GM12878 (cell line): ENCODE measurements around the gene MEX3C. TPM values are rescaled to one million over a fixed set of nuclear protein-coding genes. Genes with fewer than 3 reads are reported as not detected.

Experiments
- ATAC-seq: fragments of 200-7000 bp; cut with Tn5 transposase; 3 replicates; pipeline ENCODE4 v1.9.1; 2020; ENCODE audit warnings: mild to moderate bottlenecking, moderate library complexity
- BruUV-seq: library from RNA; stranded (reverse); fragments of 400-500 nt; replicated peaks from 2 replicates; lab custom pipeline; 2021; lab: Mats Ljungman, UMichigan
- CTCF ChIA-PET: fragments of 300-600 bp; sonication (Branson Sonifier 250); formaldehyde crosslinking; extraction: SDS; loops from one replicate; lab custom pipeline; 2021; ENCODE audit warnings: inconsistent platforms; lab: Yijun Ruan, JAX
- POLR2A ChIA-PET: fragments of 350-600 bp; formaldehyde crosslinking; extraction: SDS; loops from one replicate; lab custom pipeline; 2021; ENCODE audit warnings: inconsistent platforms; lab: Charles Lee
- RAD21 ChIA-PET: fragments of 300-600 bp; sonication (Branson Sonifier 250); formaldehyde crosslinking; loops from one replicate; lab custom pipeline; 2023; ENCODE audit warnings: antibody characterized with exemption; ENCODE audit not compliant: unreplicated experiment; lab: Charles Lee
- SMC1A ChIA-PET: fragments of 300-600 bp; sonication (Branson Sonifier 250); formaldehyde crosslinking; loops from one replicate; lab custom pipeline; 2023; ENCODE audit not compliant: unreplicated experiment, uncharacterized antibody; lab: Charles Lee
- DNase-seq: peaks from one replicate; pipeline ENCODE4 v3.0.0-alpha.2; 2011; ENCODE audit warnings: low read depth, low spot score
- FAIRE-seq: peaks from 3 replicates; lab custom pipeline; 2011; peaks lifted over from hg19 to GRCh38; lab: Jason Lieb, UNC
- H2AFZ ChIP-seq: 2 replicates; pipeline ENCODE4 v1.6.0; 2011; ENCODE audit warnings: low read depth, low read length, control low read depth; ENCODE audit not compliant: control insufficient read depth
- H3K27ac ChIP-seq: 2 replicates; pipeline ENCODE4 v1.5.1; 2011; ENCODE audit warnings: control low read depth; ENCODE audit not compliant: control insufficient read depth, insufficient read depth
- H3K27me3 ChIP-seq, 2 experiments: replicated peaks in 1 of 2; 2 replicates each; pipeline versions ENCODE4 v1.6.0 to v1.6.1; 2011; ENCODE audit warnings: low read length in 1 of 2; ENCODE audit not compliant: control insufficient read depth in 2 of 2, insufficient read depth in 2 of 2
- H3K36me3 ChIP-seq, 2 experiments: 2 replicates each; pipeline ENCODE4 v1.5.1; 2011; ENCODE audit warnings: low read length in 1 of 2; ENCODE audit not compliant: control insufficient read depth in 2 of 2, insufficient read depth in 2 of 2
- H3K4me1 ChIP-seq: 2 replicates; pipeline ENCODE4 v1.6.1; 2011; ENCODE audit warnings: mild to moderate bottlenecking, low read length, moderate library complexity, mixed read lengths; ENCODE audit not compliant: control insufficient read depth, insufficient read depth
- H3K4me2 ChIP-seq: 2 replicates; pipeline ENCODE4 v1.6.0; 2011; ENCODE audit warnings: control low read depth; ENCODE audit not compliant: control insufficient read depth, insufficient read depth
- H3K4me3 ChIP-seq: fragments of 200-600 bp; sonication (generic); 2 replicates; pipeline ENCODE4 v1.5.1; 2016
- H3K79me2 ChIP-seq: 2 replicates; pipeline ENCODE4 v1.6.0; 2011; ENCODE audit warnings: low read length; ENCODE audit not compliant: control insufficient read depth, insufficient read depth
- H3K9ac ChIP-seq: 2 replicates; pipeline ENCODE4 v1.8.0; 2011; ENCODE audit warnings: low read length, control low read depth, mixed read lengths; ENCODE audit not compliant: control insufficient read depth, insufficient read depth
- H3K9me3 ChIP-seq: replicated peaks from 3 replicates; pipeline ENCODE4 v1.5.1; 2011; ENCODE audit warnings: mild to moderate bottlenecking, low read length; ENCODE audit not compliant: control insufficient read depth, insufficient read depth
- H4K20me1 ChIP-seq: 2 replicates; pipeline ENCODE4 v1.6.0; 2011; ENCODE audit not compliant: control insufficient read depth, insufficient read depth
- RUNX3 ChIP-seq: IDR thresholded peaks from 2 replicates; pipeline ENCODE4 v1.6.1; 2012; ENCODE audit warnings: low read length, inconsistent platforms
- SKIL ChIP-seq: fragments of 450-650 bp; IDR thresholded peaks from 2 replicates; pipeline ENCODE4 v1.6.1; 2017; ENCODE audit warnings: mild to moderate bottlenecking, low read depth, inconsistent platforms; ENCODE audit not compliant: poor library complexity, severe bottlenecking
- WGBS: methylation state at CpG from one replicate; pipeline ENCODE4 v1.1.6; 2016; ENCODE audit warnings: low lambda C conversion rate; ENCODE audit not compliant: insufficient replicate concordance, insufficient coverage; ENCODE audit errors: missing lambda C conversion rate; 5-methylcytosine and 5-hydroxymethylcytosine counted together
- in situ Hi-C: fragments of 300-500 bp; cut with MboI; formaldehyde crosslinking; loops from 9 replicates; pipeline ENCODE4 v1.14.3; 2018; ENCODE audit warnings: mixed read lengths
- intact Hi-C: fragments of 100-400 bp; cut with micrococcal nuclease; formaldehyde crosslinking; loops from one replicate; pipeline ENCODE4 v1.14.2; 2022; ENCODE audit not compliant: unreplicated experiment
- polyA plus RNA-seq, 11 experiments: library from polyadenylated mRNA; depleted of rRNA in 4 of 11; unstranded in 6 of 11; stranded (reverse) in 5 of 11; fragments of >200 nt; fragmentation: Nextera tagmentation in 4 of 11; fragmentation: Illumina TruSeq in 1 of 11; extraction: Ambion mirVana in 4 of 11; extraction: Trizol in 1 of 11; gene quantifications; 1 replicate in 1 of 11; 2 replicates in 10 of 11; pipeline versions ENCODE4 v1.2.1 to v1.2.3, GENCODE V29; 2011 to 2016; ENCODE audit warnings: inconsistent platforms in 2 of 11, missing spikeins in 2 of 11, low read depth in 1 of 11
- total RNA-seq, 4 experiments: library from RNA; depleted of rRNA in 3 of 4; stranded (reverse); fragments of >200 nt in 3 of 4; fragmentation: Illumina TruSeq in 1 of 4; extraction: Trizol in 1 of 4; gene quantifications; 2 replicates each; pipeline versions ENCODE4 v1.2.1 to v1.2.3, GENCODE V29; 2013 to 2021

MEX3C gene
- total and polyA plus RNA-seq, 10 of the 15 experiments (the other 5 are each of a cell fraction or from before 2014, with no cell fraction given): 6.7 to 48.8 (median 21.3) TPM

- H4K20me1 ChIP-seq: no peaks in the 10 kb centered on the region
- H2AFZ ChIP-seq: no peak overlapping the region
- H3K27ac ChIP-seq: peak overlapping the region; percentile 38; the same call in 1 of the 2 replicates
- DNase-seq: no peak
- BruUV-seq: no TSS peak
- H3K36me3 ChIP-seq: no peaks in the 10 kb centered on the region
- H3K27me3 ChIP-seq: no peaks in the 10 kb centered on the region
- no peak for FAIRE-seq
- peak; percentile 6; the same call in 1 of the 3 replicates for ATAC-seq
- H3K9me3 ChIP-seq: no peaks in the 10 kb centered on the region
- H3K4me3 ChIP-seq: peak overlapping the region; percentile 61
- H3K79me2 ChIP-seq: peaks cover 91% of the 10 kb centered on the region
- peak overlapping the region; percentile 23; the same call in 1 of the 2 replicates for H3K9ac ChIP-seq
- intact Hi-C loops: loop anchor here (10.0 kb wide), 2 partner anchors 318 to 532 kb away; partner anchors contain the start of gene ME2
- H3K4me1 ChIP-seq: peaks cover 19% of the 10 kb centered on the region
- 2% methylated on average over 3 of the region's 3 CpGs for WGBS
- H3K4me2 ChIP-seq: peak overlapping the region; percentile 78
- POLR2A ChIA-PET: interaction anchor here (0.5 to 2.4 kb wide), 5 partner anchors 9 to 165 kb away, joined by 4 to 15 read pairs (median 5); no protein-coding TSS in a partner anchor
- TF ChIP-seq RUNX3 (0 out of 2 replicates have a peak, but pooled peaks have one; percentile 7), SKIL (no peak)
- TF ChIP-seq, all 136 proteins: peak for 1
- SMC1A ChIA-PET: interaction anchor here (0.6 to 8.1 kb wide), 11 partner anchors 9 to 359 kb away, joined by 3 to 79 read pairs (median 4); no protein-coding TSS in a partner anchor
- in situ Hi-C loops: loop anchor here (10.0 kb wide), 1 partner anchor 308 kb away; no protein-coding TSS in a partner anchor
- CTCF ChIA-PET: interaction anchor here (0.9 to 2.3 kb wide), 8 partner anchors 9 to 83 kb away, joined by 3 to 14 read pairs (median 4); no protein-coding TSS in a partner anchor
- RAD21 ChIA-PET: interaction anchor here (0.8 to 2.3 kb wide), 8 partner anchors 8 to 85 kb away, joined by 3 to 15 read pairs (median 4); no protein-coding TSS in a partner anchor
Observed at GRCh38 chr18:51192696-51193095, 4.8 kb downstream of the MEX3C start.
